ENCODE data around the gene PDE4D.

- TF ChIP-seq CTCF (IDR thresholded peaks at IDR 0.05), result no peak
- TF ChIP-seq POLR2A (IDR thresholded peaks at IDR 0.05), result no peak
Measured at GRCh38 chr5:59340637-59341036, 552.9 kb downstream of the PDE4D start.

Data from tibial nerve (tissue), 3 donors.